ENCODE data around the gene HSF5.
"Not testable (repeated sequence)": the region's sequence is repeated elsewhere in the genome, so short reads cannot be mapped to it uniquely, and the experiment has no call there.

Gene HSF5

GRCh38 chr17:58492238-58493121, 4.3 kb upstream of the HSF5 start:
- H3K4me3 ChIP-seq (ENCODE audit: low read depth, low read length), result no peak overlapping the region
- no peak for DNase-seq (ENCODE audit: low read depth)

GRCh38 chr17:58491510-58492045, 3.4 kb upstream of the HSF5 start:
- H3K4me3 ChIP-seq (ENCODE audit: low read depth, low read length), result no peak overlapping the region
- no peak for DNase-seq (ENCODE audit: low read depth)

- DNase-seq (ENCODE audit: low read depth), result no peak
- no peak overlapping the region for H3K4me3 ChIP-seq (ENCODE audit: low read depth, low read length)
Measured at GRCh38 chr17:58488428-58488890, 251 bp upstream of the HSF5 start.

GRCh38 chr17:58484600-58484999, 3.6 kb downstream of the HSF5 start:
- no peak for DNase-seq (ENCODE audit: low read depth)

DNA sequence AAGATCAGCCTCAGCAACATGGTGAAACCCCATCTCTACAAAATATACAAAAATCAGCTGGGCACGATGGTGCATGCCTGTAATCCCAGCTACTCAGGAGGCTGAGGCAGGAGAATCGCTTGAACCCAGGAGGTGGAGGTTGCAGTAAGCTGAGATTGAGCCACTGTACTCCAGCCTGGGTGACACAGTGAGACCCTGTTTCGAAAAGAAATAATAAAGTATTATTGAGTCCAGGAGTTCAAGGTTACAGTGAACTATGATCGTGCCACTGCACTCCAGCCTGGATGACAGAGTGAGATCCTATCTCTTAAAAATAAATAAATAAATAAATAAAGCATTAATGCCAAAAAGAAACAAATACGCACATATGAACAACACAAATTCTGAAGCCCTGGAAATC, 6.4 kb downstream of the HSF5 start:
- not testable (repeated sequence) for H3K4me3 ChIP-seq (ENCODE audit: low read depth, low read length); DNase-seq (ENCODE audit: low read depth)

More at GRCh38 chr17:58484600-58484999, 3.6 kb downstream of the HSF5 start:
- no peak overlapping the region for H3K4me3 ChIP-seq (ENCODE audit: low read depth, low read length)

DNA sequence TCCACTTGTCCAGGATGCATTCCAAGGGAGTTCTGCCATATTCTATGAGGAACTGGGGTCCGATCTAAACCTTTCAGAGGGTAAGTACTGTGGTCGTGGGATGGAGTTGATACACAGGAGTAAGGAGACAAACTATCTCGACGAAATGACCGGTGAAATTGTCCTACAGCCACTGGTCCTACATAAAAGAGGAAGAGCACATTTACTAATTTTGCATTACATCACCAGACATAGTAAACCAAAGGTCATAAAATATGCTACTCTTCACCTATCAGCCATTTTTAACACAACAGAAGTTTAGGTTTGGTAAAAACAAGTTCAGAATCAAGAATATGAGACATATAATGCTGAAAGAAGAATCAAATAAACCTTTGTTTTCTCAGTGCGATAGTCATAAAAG, 8.1 kb downstream of the HSF5 start:
- no peak overlapping the region for H3K4me3 ChIP-seq (ENCODE audit: low read depth, low read length)
- DNase-seq (ENCODE audit: low read depth), result no peak

DNA sequence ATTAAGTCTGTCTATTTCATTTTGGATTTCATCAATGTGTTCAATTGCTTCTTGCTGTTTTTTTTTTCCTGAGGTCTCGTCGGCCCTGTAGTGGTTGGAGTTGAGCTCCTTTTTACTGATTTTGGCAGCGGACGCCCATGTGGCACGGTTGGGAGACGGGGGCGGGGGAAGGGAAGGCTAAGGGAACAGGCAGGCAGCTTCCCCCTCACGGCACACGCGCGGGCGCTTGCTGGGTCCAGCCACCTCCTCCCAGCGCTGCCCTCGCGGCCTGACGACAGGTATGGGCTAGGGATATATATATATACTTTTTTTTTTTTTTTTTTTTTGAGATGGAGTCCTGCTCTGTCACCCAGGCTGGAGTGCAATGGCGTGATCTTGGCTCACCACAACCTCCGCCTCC, 11.4 kb downstream of the HSF5 start:
- H3K4me3 ChIP-seq (ENCODE audit: low read depth, low read length), result no peak overlapping the region
- no peak for DNase-seq (ENCODE audit: low read depth)

- no peak for DNase-seq (ENCODE audit: low read depth)
- no peak overlapping the region for H3K4me3 ChIP-seq (ENCODE audit: low read depth, low read length)
Measured at GRCh38 chr17:58475985-58476384, 12.2 kb downstream of the HSF5 start.

DNA sequence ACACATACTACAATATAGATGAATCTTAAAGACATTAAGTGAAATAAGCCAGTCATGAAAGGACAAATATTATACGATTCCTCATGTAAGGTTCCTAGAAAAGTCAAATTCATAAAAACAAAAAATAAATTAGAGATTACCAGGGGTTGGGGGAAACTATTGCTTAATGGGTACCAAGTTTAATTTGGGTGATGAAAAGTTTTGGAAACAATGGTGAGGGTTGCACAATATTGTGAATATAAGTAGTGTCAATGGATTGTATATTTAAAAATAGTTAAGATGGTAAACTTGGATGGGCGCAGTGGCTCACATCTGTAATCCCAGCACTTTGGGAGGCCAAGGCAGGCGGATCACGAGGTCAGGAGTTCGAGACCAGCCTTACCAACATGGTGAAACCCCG, 17.9 kb downstream of the HSF5 start:
- no peak for DNase-seq (ENCODE audit: low read depth)

DNA sequence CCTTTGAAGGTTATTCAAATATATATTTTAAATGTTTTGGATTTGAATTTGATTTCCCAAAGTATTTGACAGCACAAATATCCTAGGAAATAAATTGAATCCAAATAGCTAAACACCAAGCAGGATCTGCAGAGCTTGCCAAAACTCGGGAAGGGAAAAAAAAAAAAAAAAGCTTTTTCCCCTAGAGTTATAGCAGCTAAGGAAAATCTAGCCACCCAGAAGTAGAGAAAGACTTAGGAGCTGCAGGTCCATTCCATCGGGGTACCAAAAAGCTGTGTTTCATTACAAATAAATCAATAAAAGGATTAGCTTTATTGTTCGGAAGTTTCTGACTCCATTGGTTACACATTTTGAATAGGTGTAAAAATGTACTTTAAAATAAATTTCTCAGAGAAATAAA, 19.3 kb downstream of the HSF5 start:
- no peak overlapping the region for H3K4me3 ChIP-seq (ENCODE audit: low read depth, low read length)
- no peak for DNase-seq (ENCODE audit: low read depth)

More for the DNA sequence above, 17.9 kb downstream of the HSF5 start:
- H3K4me3 ChIP-seq (ENCODE audit: low read depth, low read length), result no peak overlapping the region

GRCh38 chr17:58455491-58455890, 32.7 kb downstream of the HSF5 start:
- DNase-seq (ENCODE audit: low read depth), result no peak
- no peak overlapping the region for H3K4me3 ChIP-seq (ENCODE audit: low read depth, low read length)

GRCh38 chr17:58452738-58453137, 35.5 kb downstream of the HSF5 start:
- no peak overlapping the region for H3K4me3 ChIP-seq (ENCODE audit: low read depth, low read length)
- no peak for DNase-seq (ENCODE audit: low read depth)

DNA sequence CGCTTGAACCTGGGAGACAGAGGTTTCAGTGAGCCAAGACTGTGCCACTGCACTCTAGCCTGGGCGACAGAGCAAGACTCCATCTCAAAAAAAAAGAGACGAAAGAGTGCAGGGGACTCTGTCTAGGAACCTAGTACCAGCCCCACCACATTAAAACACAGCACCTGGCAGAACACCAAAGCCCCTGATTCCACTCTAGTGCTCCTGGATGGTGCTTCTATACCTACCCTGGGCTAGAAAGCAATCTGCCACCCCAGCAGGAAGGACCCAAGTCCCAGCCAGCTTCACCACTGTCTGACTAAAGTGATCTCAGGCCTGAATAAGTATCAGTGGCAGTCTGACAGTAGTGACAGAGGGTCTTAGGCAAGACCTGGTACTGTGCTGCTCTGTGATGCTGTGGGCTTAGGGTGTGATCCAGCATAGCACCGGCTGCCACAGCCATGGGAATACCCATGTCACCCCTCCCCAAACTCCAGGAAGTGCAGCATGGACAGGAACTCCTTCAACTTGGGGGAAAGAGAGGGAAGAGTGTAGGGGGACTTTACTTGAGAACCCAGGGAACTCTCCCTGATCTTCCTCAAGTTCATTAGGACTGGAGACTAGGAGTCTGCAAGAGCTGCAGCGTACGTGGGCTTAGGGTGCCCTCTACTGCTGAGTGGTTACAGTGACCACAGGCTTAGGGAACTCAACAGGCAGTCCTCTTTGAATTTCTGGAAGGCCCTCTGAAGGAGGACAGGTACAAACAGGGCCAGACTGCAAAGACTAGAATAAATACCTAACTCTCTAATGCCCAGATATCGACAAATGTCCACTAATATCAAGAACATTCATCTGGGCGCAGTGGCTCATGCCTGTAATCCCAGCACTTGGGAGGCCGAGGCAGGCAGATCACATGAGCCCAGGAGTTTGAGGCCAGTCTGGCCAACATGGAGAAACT, 40.9 kb downstream of the HSF5 start:
- H3K4me3 ChIP-seq (ENCODE audit: low read depth, low read length), result no peak overlapping the region
- DNase-seq (ENCODE audit: low read depth), result peak; percentile 59

- DNase-seq (ENCODE audit: low read depth), result no peak
- H3K4me3 ChIP-seq (ENCODE audit: low read depth, low read length), result no peak overlapping the region
Measured at GRCh38 chr17:58446086-58446485, 42.1 kb downstream of the HSF5 start.

- no peak overlapping the region for H3K4me3 ChIP-seq (ENCODE audit: low read depth, low read length)
- no peak for DNase-seq (ENCODE audit: low read depth)
Measured at GRCh38 chr17:58436805-58437239, 51.4 kb downstream of the HSF5 start.

GRCh38 chr17:58436245-58436644, 52.0 kb downstream of the HSF5 start:
- H3K4me3 ChIP-seq (ENCODE audit: low read depth, low read length), result no peak overlapping the region
- no peak for DNase-seq (ENCODE audit: low read depth)

GRCh38 chr17:58432806-58433573, 55.2 kb downstream of the HSF5 start:
- DNase-seq (ENCODE audit: low read depth), result no peak
- H3K4me3 ChIP-seq (ENCODE audit: low read depth, low read length), result no peak overlapping the region

GRCh38 chr17:58427807-58428206, 60.4 kb downstream of the HSF5 start:
- H3K4me3 ChIP-seq (ENCODE audit: low read depth, low read length), result no peak overlapping the region
- no peak for DNase-seq (ENCODE audit: low read depth)

- H3K4me3 ChIP-seq (ENCODE audit: low read depth, low read length), result no peak overlapping the region
- no peak for DNase-seq (ENCODE audit: low read depth)
Measured at GRCh38 chr17:58421711-58422110, 66.5 kb downstream of the HSF5 start.
